HCT116 (cell line): Measurements from ENCODE around the gene ENPP6. TPM values are rescaled to one million over a fixed set of nuclear protein-coding genes. Genes with fewer than 3 reads are reported as not detected.

Source experiments
- ATAC-seq: fragments of 200-7000 bp; cut with Tn5 transposase; 2 replicates; pipeline ENCODE4 v1.9.1; 2020; ENCODE audit warnings: mild to moderate bottlenecking, moderate library complexity
- BruUV-seq: library from RNA; stranded (reverse); fragments of 400-500 nt; replicated peaks from 2 replicates; lab custom pipeline; 2021; lab: Mats Ljungman, UMichigan
- CTCF ChIA-PET: fragments of 300-600 bp; sonication (Branson Sonifier 250); formaldehyde crosslinking; loops from one replicate; lab custom pipeline; 2021; ENCODE audit warnings: antibody characterized with exemption; lab: Charles Lee
- POLR2A ChIA-PET: fragments of 300-600, 350-600 bp; sonication (Branson Sonifier 250); formaldehyde crosslinking; loops from one replicate; lab custom pipeline; 2021; ENCODE audit warnings: antibody characterized with exemption; lab: Charles Lee
- RAD21 ChIA-PET, 2 experiments: fragments of 300-600 bp; sonication (Branson Sonifier 250); formaldehyde crosslinking; loops; one replicate each; lab custom pipeline; 2023; ENCODE audit warnings: low total read pairs in 2 of 2; ENCODE audit not compliant: uncharacterized antibody in 2 of 2, unreplicated experiment in 2 of 2, low non-redundant PET in 1 of 2; lab: Charles Lee
- DNase-seq: peaks from one replicate; pipeline ENCODE4 v3.0.0-alpha.2; 2010; ENCODE audit warnings: low read depth, low spot score
- H2AFZ ChIP-seq: fragments of 200-600 bp; shearing (Covaris generic), sonication (generic); 2 replicates; pipeline ENCODE4 v1.6.1; 2017; ENCODE audit warnings: low read depth, mixed run types, mixed read lengths, antibody characterized with exemption, low read length; ENCODE audit not compliant: poor library complexity, severe bottlenecking
- H3K27ac ChIP-seq: 2 replicates; pipeline ENCODE4 v1.5.1; 2012; ENCODE audit warnings: low read depth, low read length
- H3K27me3 ChIP-seq: fragments of 200-600 bp; sonication (generic); 2 replicates; pipeline ENCODE4 v1.6.1; 2016; ENCODE audit warnings: mixed run types, low read length, mixed read lengths; ENCODE audit not compliant: insufficient read depth
- H3K36me3 ChIP-seq, 2 experiments: fragments of 200-500 bp in 1 of 2; fragments of 200-600 bp in 1 of 2; sonication (Bioruptor generic) in 1 of 2; sonication (generic) in 1 of 2; 2 replicates each; pipeline versions ENCODE4 v1.5.1 to v1.6.1; 2014 to 2016; ENCODE audit warnings: low read length in 2 of 2, inconsistent platforms in 1 of 2, mixed read lengths in 1 of 2, mixed run types in 1 of 2; ENCODE audit not compliant: insufficient read depth in 2 of 2, control insufficient read depth in 1 of 2
- H3K4me1 ChIP-seq, 2 experiments: fragments of 200-600 bp in 1 of 2; sonication (generic) in 1 of 2; 2 replicates each; pipeline versions ENCODE4 v1.5.1 to v1.6.1; 2012 to 2017; ENCODE audit warnings: low read length in 2 of 2, inconsistent platforms in 1 of 2, mild to moderate bottlenecking in 1 of 2, mixed read lengths in 1 of 2, mixed run types in 1 of 2, moderate library complexity in 1 of 2; ENCODE audit not compliant: insufficient read depth in 2 of 2, control insufficient read depth in 1 of 2
- H3K4me2 ChIP-seq: fragments of 200-600 bp; sonication (generic); 2 replicates; pipeline ENCODE4 v1.6.1; 2017; ENCODE audit warnings: mixed run types, low read length, mixed read lengths
- H3K4me3 ChIP-seq, 2 experiments: fragments of 200-600 bp in 1 of 2; sonication (generic) in 1 of 2; replicated peaks in 1 of 2; 2 replicates each; pipeline ENCODE4 v1.5.1; 2011 to 2016; ENCODE audit warnings: low read length in 2 of 2, control low read depth in 1 of 2, low read depth in 1 of 2, mild to moderate bottlenecking in 1 of 2, mixed read lengths in 1 of 2, mixed run types in 1 of 2
- H3K79me2 ChIP-seq: fragments of 200-600 bp; sonication (generic); 2 replicates; pipeline ENCODE4 v1.6.1; 2017; ENCODE audit warnings: mild to moderate bottlenecking, mixed run types, low read length, moderate library complexity, mixed read lengths; ENCODE audit not compliant: insufficient read depth
- H3K9ac ChIP-seq: fragments of 200-600 bp; sonication (generic); 2 replicates; pipeline ENCODE4 v1.6.1; 2016; ENCODE audit warnings: low read length, mixed read lengths
- H3K9me2 ChIP-seq: fragments of 200-600 bp; sonication (generic), shearing (Covaris generic); 2 replicates; pipeline ENCODE4 v1.6.1; 2017; ENCODE audit warnings: mixed run types, mild to moderate bottlenecking, moderate library complexity; ENCODE audit not compliant: insufficient read depth
- H3K9me3 ChIP-seq, 2 experiments: fragments of 200-500 bp in 1 of 2; fragments of 200-600 bp in 1 of 2; sonication (Bioruptor generic) in 1 of 2; sonication (generic) in 1 of 2; 2 replicates each; pipeline ENCODE4 v1.6.1; 2014 to 2017; ENCODE audit warnings: low read length in 2 of 2, mixed read lengths in 2 of 2, inconsistent platforms in 1 of 2, low read depth in 1 of 2, mild to moderate bottlenecking in 1 of 2, mixed run types in 1 of 2, moderate library complexity in 1 of 2; ENCODE audit not compliant: control insufficient read depth in 1 of 2, insufficient read depth in 1 of 2
- H4K20me1 ChIP-seq: fragments of 200-600 bp; sonication (generic), shearing (Covaris generic); 2 replicates; pipeline ENCODE4 v1.6.1; 2017; ENCODE audit warnings: mixed run types, mild to moderate bottlenecking, moderate library complexity; ENCODE audit not compliant: insufficient read depth
- ATF3 ChIP-seq: IDR thresholded peaks from 2 replicates; pipeline ENCODE4 v1.6.1; 2012
- CBX3 ChIP-seq: IDR thresholded peaks from 2 replicates; pipeline ENCODE4 v1.6.1; 2012; ENCODE audit warnings: low read depth
- CTCF ChIP-seq, 3 experiments: fragments of 200-600 bp in 1 of 3; sonication (generic) in 1 of 3; IDR thresholded peaks in 2 of 3; conservative IDR thresholded peaks in 1 of 3; 2 replicates each; pipeline ENCODE4 v1.5.1; 2012 to 2017; ENCODE audit warnings: low read depth in 2 of 3, low read length in 2 of 3, antibody characterized with exemption in 1 of 3, borderline replicate concordance in 1 of 3, control low read depth in 1 of 3, mild to moderate bottlenecking in 1 of 3, mixed read lengths in 1 of 3, mixed run types in 1 of 3, moderate library complexity in 1 of 3; ENCODE audit not compliant: insufficient read depth in 1 of 3
- EGR1 ChIP-seq: IDR thresholded peaks from 2 replicates; pipeline ENCODE4 v1.6.1; 2012; ENCODE audit warnings: low read depth
- ELF1 ChIP-seq: IDR thresholded peaks from 2 replicates; pipeline ENCODE4 v1.6.1; 2012; ENCODE audit warnings: low read depth, borderline replicate concordance
- EZH2 ChIP-seq: fragments of 200-600 bp; sonication (generic); IDR thresholded peaks from 2 replicates; pipeline ENCODE4 v1.6.1; 2017; ENCODE audit warnings: antibody characterized with exemption, mixed run types
- FOSL1 ChIP-seq: IDR thresholded peaks from 2 replicates; pipeline ENCODE4 v1.6.1; 2012; ENCODE audit warnings: low read depth
- JUND ChIP-seq: IDR thresholded peaks from 2 replicates; pipeline ENCODE4 v1.6.1; 2012
- POLR2A ChIP-seq: IDR thresholded peaks from 2 replicates; pipeline ENCODE4 v1.7.0; 2011; ENCODE audit warnings: borderline replicate concordance; ENCODE audit not compliant: insufficient read depth, insufficient read length; ENCODE audit errors: extremely low read depth
- POLR2AphosphoS5 ChIP-seq: IDR thresholded peaks from 2 replicates; pipeline ENCODE4 v1.6.1; 2011; ENCODE audit warnings: mild to moderate bottlenecking, low read depth, low read length, moderate library complexity
- RAD21 ChIP-seq: IDR thresholded peaks from 2 replicates; pipeline ENCODE4 v1.6.1; 2012; ENCODE audit warnings: low read depth, mild to moderate bottlenecking
- SP1 ChIP-seq: IDR thresholded peaks from 2 replicates; pipeline ENCODE4 v1.6.1; 2012; ENCODE audit warnings: low read depth
- SRF ChIP-seq: IDR thresholded peaks from 2 replicates; pipeline ENCODE4 v1.6.1; 2012; ENCODE audit warnings: low read depth
- YY1 ChIP-seq: IDR thresholded peaks from 2 replicates; pipeline ENCODE4 v1.6.1; 2011; ENCODE audit warnings: low read length, low read depth, moderate library complexity, mild to moderate bottlenecking; ENCODE audit not compliant: insufficient replicate concordance; ENCODE audit errors: extremely low read depth
- ZBTB33 ChIP-seq: IDR thresholded peaks from 2 replicates; pipeline ENCODE4 v1.6.1; 2011; ENCODE audit warnings: mild to moderate bottlenecking, low read length, moderate library complexity; ENCODE audit not compliant: insufficient replicate concordance; ENCODE audit errors: extremely low read depth
- ZFX ChIP-seq: fragments of 450-650 bp; IDR thresholded peaks from 2 replicates; pipeline ENCODE4 v1.6.1; 2017
- ZNF274 ChIP-seq: fragments of 200-500 bp; sonication (Bioruptor generic); IDR thresholded peaks from 2 replicates; pipeline ENCODE4 v1.6.1; 2014; ENCODE audit warnings: mild to moderate bottlenecking, low read depth, low read length, inconsistent platforms
- intact Hi-C: fragments of 100-400 bp; cut with micrococcal nuclease; formaldehyde crosslinking; loops from 2 replicates; pipeline ENCODE4 v1.10.0; 2022
- total RNA-seq: library from RNA; stranded (reverse); gene quantifications from one replicate; pipeline ENCODE4 v1.2.1, GENCODE V29; 2021; ENCODE audit not compliant: unreplicated experiment

ENPP6 gene
- total RNA-seq, 1 experiment from 2014 or later: not detected

- Histone ChIP-seq H4K20me1 (no peaks in the 10 kb centered on the region), H2AFZ (no peak overlapping the region), H3K9me3 (no peaks in the 10 kb centered on the region), H3K36me3 (no peaks in the 10 kb centered on the region), H3K4me3 (no peak overlapping the region), H3K9ac (no peak overlapping the region), H3K27me3 (no peaks in the 10 kb centered on the region), H3K4me2 (no peak overlapping the region), H3K9me2 (no peaks in the 10 kb centered on the region), H3K27ac (no peak overlapping the region), H3K79me2 (no peaks in the 10 kb centered on the region)
- no TSS peak for BruUV-seq
- RAD21 ChIA-PET: no interaction called here
- CTCF ChIA-PET: no interaction called here
- intact Hi-C loops: no loop called here
- TF ChIP-seq CTCF (IDR thresholded peaks at IDR 0.05 in 2 of 3, conservative IDR thresholded peaks at IDR 0.05 in 1 of 3; ENCODE audit: borderline replicate concordance in 1 of 3, insufficient read depth in 1 of 3, low read depth in 2 of 3, low read length in 2 of 3) (no peak), YY1 (no peak), ZBTB33 (no peak), POLR2A (no peak)
- TF ChIP-seq, all 23 proteins: peak for 0
- POLR2A ChIA-PET: no interaction called here
- DNase-seq: no peak
- no peak for ATAC-seq
- no peaks in the 10 kb centered on the region for H3K4me1 ChIP-seq
Observed at GRCh38 chr4:184046148-184046547, 171.5 kb downstream of the ENPP6 start.

- Histone ChIP-seq H3K4me1 (no peaks in the 10 kb centered on the region), H3K9ac (no peak overlapping the region), H4K20me1 (no peaks in the 10 kb centered on the region), H3K4me2 (no peak overlapping the region), H2AFZ (no peak overlapping the region), H3K9me2 (no peaks in the 10 kb centered on the region), H3K36me3 (no peaks in the 10 kb centered on the region), H3K27me3 (no peaks in the 10 kb centered on the region), H3K27ac (no peak overlapping the region), H3K79me2 (no peaks in the 10 kb centered on the region), H3K9me3 (no peaks in the 10 kb centered on the region), H3K4me3 (no peak overlapping the region)
- ChIA-PET POLR2A (no interaction called here), RAD21 (no interaction called here), CTCF (no interaction called here)
- ATAC-seq: no peak
- no TSS peak for BruUV-seq
- intact Hi-C loops: no loop called here
- no peak for DNase-seq
- no peak for TF ChIP-seq EZH2
- no peak for TF ChIP-seq RAD21
- no peak for TF ChIP-seq ELF1
- no peak for TF ChIP-seq JUND
- TF ChIP-seq ATF3: no peak
- no peak for TF ChIP-seq CBX3
- TF ChIP-seq SRF: no peak
- TF ChIP-seq EGR1: no peak
- no peak for TF ChIP-seq FOSL1
- TF ChIP-seq ZNF274: no peak
- no peak for TF ChIP-seq YY1
- TF ChIP-seq POLR2AphosphoS5: no peak
- no peak for TF ChIP-seq ZBTB33
- TF ChIP-seq SP1: no peak
- TF ChIP-seq ZFX: no peak
Observed at GRCh38 chr4:184041156-184041555, 176.5 kb downstream of the ENPP6 start.
